ENCODE data around the gene ARHGEF12.

ARHGEF12 gene

GRCh38 chr11:120343429-120343828 is 7.2 kb downstream of the ARHGEF12 start:
- no peak for DNase-seq

DNA sequence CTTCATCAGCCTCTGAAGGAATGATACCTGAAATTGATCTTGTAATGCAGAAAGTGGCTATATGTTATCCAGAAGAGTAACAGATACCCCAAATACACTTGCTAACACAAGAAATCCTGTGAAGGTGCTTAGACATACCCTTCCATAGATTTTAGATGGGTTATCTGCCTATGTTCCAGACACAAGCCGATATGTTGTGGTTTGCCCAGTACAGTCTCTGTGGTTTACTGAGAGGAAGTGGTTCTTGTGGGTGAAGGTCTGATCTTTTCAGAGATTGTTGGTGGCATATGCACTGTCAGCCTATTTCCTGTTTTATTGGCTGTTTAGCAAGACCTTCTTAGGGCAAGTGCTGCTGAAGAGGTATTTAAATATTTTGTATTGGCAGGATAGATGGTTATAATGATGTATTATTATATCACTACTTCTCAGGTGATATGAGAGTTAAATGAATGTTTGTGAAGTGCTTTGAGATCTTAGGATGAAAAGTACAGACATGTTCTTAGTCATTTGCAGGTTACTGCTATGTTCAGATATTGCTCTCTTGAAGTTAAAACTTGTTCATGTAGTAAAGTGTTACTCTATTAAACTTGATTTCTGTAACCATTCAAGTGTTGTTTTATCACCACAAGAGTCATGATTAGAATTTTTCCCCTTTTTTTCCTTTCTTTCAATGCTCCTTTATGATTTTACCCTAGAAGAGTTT is 8.2 kb downstream of the ARHGEF12 start:
- peak; percentile 13 for DNase-seq

DNA sequence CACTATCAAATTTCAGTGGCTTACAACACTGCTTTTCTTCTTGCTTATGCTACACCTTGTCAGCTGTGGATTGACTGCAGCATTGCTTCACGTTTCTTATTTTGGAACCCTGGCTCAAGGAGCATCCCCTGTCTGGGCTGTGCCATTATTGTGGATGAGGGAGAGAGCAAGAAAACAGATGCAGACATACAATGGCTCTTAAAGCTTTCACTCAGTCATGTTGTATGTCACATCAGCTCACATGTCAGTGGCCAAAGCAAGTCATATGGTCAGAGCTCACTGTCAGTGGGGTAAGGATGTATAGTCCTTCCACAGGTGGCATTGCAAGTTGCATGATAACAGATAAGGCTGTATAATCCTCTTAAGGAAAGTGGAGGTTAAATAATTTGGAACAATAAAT is 10.0 kb downstream of the ARHGEF12 start:
- DNase-seq = no peak

DNA sequence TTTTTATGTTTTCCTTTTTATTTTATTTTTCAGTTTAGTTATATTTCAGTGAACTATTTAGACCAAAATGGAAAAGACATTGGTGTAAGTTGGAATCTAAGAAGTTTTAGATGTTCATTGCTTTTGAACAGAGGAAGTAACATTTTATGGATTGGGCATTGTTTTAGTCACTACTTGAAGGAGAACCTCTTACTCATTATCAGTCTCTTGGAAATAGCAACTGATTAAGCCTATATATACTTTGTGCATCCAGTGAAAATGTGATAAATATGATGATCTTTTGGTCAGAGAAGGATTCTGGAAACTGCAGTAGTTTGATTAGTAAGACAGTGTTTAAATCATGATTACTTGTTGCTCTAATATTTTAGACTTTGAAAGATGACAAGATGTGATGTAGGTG is 14.4 kb downstream of the ARHGEF12 start:
- no peak for DNase-seq

DNA sequence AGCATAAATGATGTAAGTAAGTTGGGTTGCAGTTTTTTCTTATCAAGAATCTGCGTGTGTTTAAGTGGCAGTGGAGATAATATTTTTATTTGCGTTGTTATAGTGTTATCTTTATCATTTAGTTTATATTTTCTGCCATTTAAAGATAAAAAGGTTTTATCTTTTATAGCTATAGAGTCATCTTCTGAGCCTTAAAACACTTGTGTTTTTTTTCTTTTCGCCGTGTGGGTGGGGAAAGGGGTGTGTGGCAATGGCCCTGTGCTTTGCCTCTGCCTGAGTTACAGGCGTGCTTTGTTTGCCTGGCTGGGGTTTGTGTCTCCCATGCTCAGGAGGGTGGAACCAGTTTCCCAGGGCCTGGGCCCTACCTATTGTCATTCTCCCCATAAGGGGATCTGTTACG is 16.2 kb downstream of the ARHGEF12 start:
- no peak for DNase-seq

GRCh38 chr11:120354068-120354467 is 17.9 kb downstream of the ARHGEF12 start:
- no peak for DNase-seq

DNA sequence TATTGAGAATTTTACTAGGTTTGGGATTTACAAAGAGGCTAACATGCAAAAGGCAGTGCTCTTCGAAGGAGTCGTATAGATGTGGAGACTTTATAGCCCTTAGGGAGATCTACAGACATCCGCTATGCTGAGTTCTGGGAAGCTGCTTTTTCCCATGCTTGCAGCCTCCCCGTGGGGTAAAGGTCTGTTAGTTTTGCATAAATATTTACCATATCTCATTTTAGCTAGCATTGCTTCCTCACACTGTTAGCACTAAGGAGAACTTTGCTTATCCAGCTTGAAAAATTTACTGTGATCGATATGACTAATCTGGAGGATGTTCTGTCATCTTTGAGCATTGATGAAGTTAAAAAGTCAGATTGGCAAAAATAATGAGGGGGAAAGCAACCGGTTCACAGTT is 18.6 kb downstream of the ARHGEF12 start:
- DNase-seq = no peak

GRCh38 chr11:120357620-120358019 is 21.4 kb downstream of the ARHGEF12 start:
- DNase-seq = no peak

- no peak for DNase-seq
Measured at GRCh38 chr11:120358729-120359128, 22.5 kb downstream of the ARHGEF12 start.

GRCh38 chr11:120363436-120363835 is 27.2 kb downstream of the ARHGEF12 start:
- DNase-seq = no peak

- DNase-seq = no peak
Measured at GRCh38 chr11:120365512-120365911, 29.3 kb downstream of the ARHGEF12 start.

- DNase-seq = no peak
Measured at GRCh38 chr11:120372296-120372695, 36.1 kb downstream of the ARHGEF12 start.

- DNase-seq = no peak
Measured at GRCh38 chr11:120375076-120375475, 38.9 kb downstream of the ARHGEF12 start.

DNA sequence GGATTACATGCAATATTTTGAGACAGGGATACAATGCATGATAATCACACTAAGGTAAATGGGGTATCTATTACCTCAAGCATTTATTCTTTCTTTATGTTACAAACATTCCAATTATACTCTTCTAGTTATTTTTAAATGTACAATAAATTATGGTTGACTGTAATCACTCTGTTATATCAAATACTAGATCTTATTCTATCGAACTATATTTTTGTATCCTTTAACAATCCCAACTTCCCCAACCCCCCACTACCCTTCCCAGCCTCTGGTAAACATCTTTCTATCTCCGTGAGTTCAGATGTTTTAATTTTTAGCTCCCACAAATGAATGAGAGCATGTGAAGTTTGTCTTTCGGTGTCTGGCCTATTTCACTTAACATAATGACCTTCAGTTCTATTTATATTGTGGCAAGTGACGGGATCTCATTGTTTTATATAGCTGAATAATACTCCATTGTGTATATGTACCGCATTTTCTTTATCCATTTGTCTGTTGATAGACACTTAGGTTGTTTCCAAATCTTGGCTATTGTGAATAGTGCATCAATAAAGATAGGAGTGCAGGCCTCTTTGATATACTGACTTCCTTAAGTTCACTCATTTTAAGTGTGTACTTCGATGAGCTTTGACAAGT is 40.5 kb downstream of the ARHGEF12 start:
- DNase-seq = no peak

DNA sequence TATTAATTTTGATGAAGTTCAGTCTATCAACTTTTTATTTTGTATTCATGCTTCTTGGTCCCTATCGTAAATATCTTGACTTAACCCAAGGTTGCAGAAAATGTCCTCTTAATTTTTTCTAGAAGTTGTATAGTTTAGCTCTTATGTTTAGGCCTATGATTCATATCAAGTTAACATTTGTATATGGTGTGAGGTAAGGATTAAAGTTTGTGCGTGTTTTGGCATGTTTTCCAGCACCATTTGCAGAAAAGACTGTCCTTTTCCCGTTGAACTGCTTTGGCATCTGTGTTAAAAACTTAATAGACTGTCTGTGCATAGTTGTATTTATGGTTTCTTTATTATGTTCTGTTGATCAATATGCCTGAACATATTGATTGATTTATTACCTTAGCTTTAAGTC is 42.3 kb downstream of the ARHGEF12 start:
- DNase-seq = no peak

DNA sequence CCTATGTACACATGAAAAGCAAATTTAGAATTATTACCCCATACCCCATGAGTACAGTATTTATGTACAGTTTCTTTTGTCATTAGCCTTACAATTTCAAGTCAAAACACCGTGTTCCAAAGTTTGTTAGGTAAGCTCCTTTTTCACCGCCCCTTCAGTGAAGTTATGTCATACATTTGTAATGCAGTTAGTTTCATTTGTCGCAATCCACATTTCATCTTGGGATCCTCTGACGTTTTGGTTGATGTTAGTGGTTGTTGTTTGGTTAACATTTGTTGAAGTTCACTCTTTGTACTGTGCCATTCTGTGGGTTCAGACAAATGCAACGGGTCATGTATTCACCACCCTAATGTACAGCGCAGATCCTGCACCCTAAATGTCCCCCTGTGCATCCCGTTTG is 45.2 kb downstream of the ARHGEF12 start:
- DNase-seq = no peak

GRCh38 chr11:120383518-120384155 is 47.4 kb downstream of the ARHGEF12 start:
- no peak for DNase-seq

DNA sequence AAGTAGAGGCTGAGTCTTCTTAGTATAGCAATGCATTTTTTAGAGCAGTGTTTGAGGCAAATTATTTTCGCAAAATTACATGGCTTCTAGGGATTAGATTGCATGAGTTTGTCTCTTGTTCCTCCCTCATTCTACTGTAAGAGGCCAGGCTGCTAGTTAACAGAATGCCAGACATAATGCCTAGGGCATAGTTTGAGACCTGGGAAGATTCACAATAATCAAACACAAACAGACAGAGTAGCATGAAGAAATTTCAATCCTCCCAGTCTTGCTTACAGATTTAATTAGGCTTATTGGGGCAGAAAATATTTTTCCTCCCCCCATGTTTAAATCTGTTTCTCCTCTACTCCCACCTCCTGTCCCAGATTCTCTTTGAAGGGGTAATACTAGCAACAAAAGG is 48.3 kb downstream of the ARHGEF12 start:
- DNase-seq = no peak

DNA sequence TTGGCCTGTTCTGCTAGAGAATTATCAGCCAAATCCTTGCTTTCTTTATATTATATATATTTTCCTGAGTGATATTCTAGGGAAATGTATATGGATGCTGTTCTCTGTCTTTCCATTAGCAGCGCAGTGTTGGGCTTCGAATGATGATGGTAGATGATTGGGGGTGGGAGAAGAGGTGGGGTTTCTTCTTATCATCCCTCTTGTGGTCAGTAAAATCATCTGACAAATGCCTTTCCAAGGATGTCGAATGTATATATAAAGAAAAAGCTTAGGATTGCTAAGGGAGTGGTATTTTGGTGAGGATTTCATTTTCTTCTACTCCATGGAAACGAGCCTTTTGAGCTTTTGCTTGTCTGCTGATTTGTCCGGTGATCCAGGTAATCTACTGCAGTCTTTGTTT is 48.9 kb downstream of the ARHGEF12 start:
- DNase-seq = no peak

DNA sequence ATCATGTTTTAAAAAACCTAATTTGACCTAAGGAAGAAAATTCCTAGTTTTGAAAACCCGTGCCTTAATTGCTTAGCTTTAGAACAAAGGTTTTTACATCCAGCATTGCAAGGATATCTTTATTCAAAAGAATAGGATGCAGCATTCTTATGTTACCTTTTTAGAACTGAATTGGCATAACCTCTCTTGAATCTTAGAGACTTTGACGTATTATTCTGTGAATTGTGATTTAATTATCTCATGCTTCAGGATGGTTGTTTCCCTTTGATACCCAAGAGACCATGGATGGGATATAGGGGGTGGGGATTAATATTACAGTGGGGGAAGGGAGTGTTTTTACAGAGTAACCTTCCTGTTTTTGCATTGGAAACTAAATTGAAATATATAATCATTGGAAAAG is 49.4 kb downstream of the ARHGEF12 start:
- DNase-seq = no peak

DNA sequence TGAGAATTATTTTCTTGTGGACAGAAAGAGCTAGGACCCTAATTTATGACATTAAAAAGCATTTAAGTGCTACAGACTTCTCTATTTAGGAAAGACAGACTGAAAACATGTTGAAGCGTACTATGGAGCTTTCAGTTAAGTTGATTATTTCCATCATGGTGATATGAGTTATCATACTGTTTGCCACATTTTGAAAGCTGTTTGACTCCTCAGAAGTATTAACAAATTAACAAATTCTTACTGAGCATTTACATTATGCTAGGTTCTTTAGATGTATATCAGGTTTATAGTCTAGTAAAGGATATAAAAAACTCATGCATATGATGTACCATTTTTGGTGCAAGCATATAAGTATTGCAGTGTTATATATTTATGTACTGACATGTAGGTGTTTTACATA is 50.1 kb downstream of the ARHGEF12 start:
- DNase-seq = no peak

- no peak for DNase-seq
Measured at GRCh38 chr11:120386774-120387371, 50.7 kb downstream of the ARHGEF12 start.

- DNase-seq = no peak
Measured at GRCh38 chr11:120388261-120388660, 52.0 kb downstream of the ARHGEF12 start.

Measured in effector CD8-positive, alpha-beta T cell (primary cell).